ENCODE measurements around the gene EVI5.
"Not testable (repeated sequence)": the region's sequence is repeated elsewhere in the genome, so short reads cannot be mapped to it uniquely, and the experiment has no call there.

The EVI5 gene

GRCh38 chr1:92747735-92748134 lies 37.2 kb downstream of the EVI5 start:
- no peak for DNase-seq

- DNase-seq = not testable (repeated sequence)
These were observed 38.7 kb downstream of the EVI5 start for GRCh38 chr1:92746255-92746654.

- no peak for DNase-seq
These were observed 41.7 kb downstream of the EVI5 start for GRCh38 chr1:92743221-92743620.

GRCh38 chr1:92739669-92740524 lies 45.0 kb downstream of the EVI5 start:
- DNase-seq = no peak

- DNase-seq = no peak
These were observed 48.5 kb downstream of the EVI5 start for GRCh38 chr1:92736395-92736794.

GRCh38 chr1:92730476-92730875 lies 54.4 kb downstream of the EVI5 start:
- DNase-seq = no peak

GRCh38 chr1:92728697-92729096 lies 56.2 kb downstream of the EVI5 start:
- no peak for DNase-seq

- DNase-seq = not testable (repeated sequence)
These were observed 61.2 kb downstream of the EVI5 start for GRCh38 chr1:92723713-92724112.

- DNase-seq = no peak
These were observed 63.0 kb downstream of the EVI5 start for GRCh38 chr1:92721886-92722285.

GRCh38 chr1:92721157-92721556 lies 63.8 kb downstream of the EVI5 start:
- not testable (repeated sequence) for DNase-seq

GRCh38 chr1:92715476-92715951 lies 69.4 kb downstream of the EVI5 start:
- not testable (repeated sequence) for DNase-seq

- no peak for DNase-seq
These were observed 71.0 kb downstream of the EVI5 start for GRCh38 chr1:92713939-92714338.

GRCh38 chr1:92711473-92712165 lies 73.3 kb downstream of the EVI5 start:
- no peak for DNase-seq

- no peak for DNase-seq
These were observed 75.2 kb downstream of the EVI5 start for GRCh38 chr1:92709738-92710137.

GRCh38 chr1:92708368-92708950 lies 76.4 kb downstream of the EVI5 start:
- no peak for DNase-seq

- no peak for DNase-seq
These were observed 77.2 kb downstream of the EVI5 start for GRCh38 chr1:92707709-92708108.

- DNase-seq = no peak
These were observed 77.6 kb downstream of the EVI5 start for GRCh38 chr1:92707292-92707691.

- no peak for DNase-seq
These were observed 79.5 kb downstream of the EVI5 start for GRCh38 chr1:92705446-92705845.

- DNase-seq = no peak
These were observed 83.8 kb downstream of the EVI5 start for GRCh38 chr1:92701147-92701546.

- DNase-seq = no peak
These were observed 86.0 kb downstream of the EVI5 start for GRCh38 chr1:92698932-92699331.

GRCh38 chr1:92695104-92695503 lies 89.8 kb downstream of the EVI5 start:
- DNase-seq = no peak

GRCh38 chr1:92691925-92692324 lies 93.0 kb downstream of the EVI5 start:
- no peak for DNase-seq

- DNase-seq = no peak
These were observed 94.5 kb downstream of the EVI5 start for GRCh38 chr1:92690212-92690906.
